HCT116 (cell line): ENCODE results near the gene HTRA3. TPM values are rescaled to one million over a fixed set of nuclear protein-coding genes. Genes with fewer than 3 reads are reported as not detected.

Experiments
- ATAC-seq: fragments of 200-7000 bp; cut with Tn5 transposase; 2 replicates; pipeline ENCODE4 v1.9.1; 2020; ENCODE audit warnings: mild to moderate bottlenecking, moderate library complexity
- BruUV-seq: library from RNA; stranded (reverse); fragments of 400-500 nt; replicated peaks from 2 replicates; lab custom pipeline; 2021; lab: Mats Ljungman, UMichigan
- CTCF ChIA-PET: fragments of 300-600 bp; sonication (Branson Sonifier 250); formaldehyde crosslinking; loops from one replicate; lab custom pipeline; 2021; ENCODE audit warnings: antibody characterized with exemption; lab: Charles Lee
- POLR2A ChIA-PET: fragments of 300-600, 350-600 bp; sonication (Branson Sonifier 250); formaldehyde crosslinking; loops from one replicate; lab custom pipeline; 2021; ENCODE audit warnings: antibody characterized with exemption; lab: Charles Lee
- RAD21 ChIA-PET, 2 experiments: fragments of 300-600 bp; sonication (Branson Sonifier 250); formaldehyde crosslinking; loops; one replicate each; lab custom pipeline; 2023; ENCODE audit warnings: low total read pairs in 2 of 2; ENCODE audit not compliant: uncharacterized antibody in 2 of 2, unreplicated experiment in 2 of 2, low non-redundant PET in 1 of 2; lab: Charles Lee
- DNase-seq: peaks from one replicate; pipeline ENCODE4 v3.0.0-alpha.2; 2010; ENCODE audit warnings: low read depth, low spot score
- H2AFZ ChIP-seq: fragments of 200-600 bp; shearing (Covaris generic), sonication (generic); 2 replicates; pipeline ENCODE4 v1.6.1; 2017; ENCODE audit warnings: low read depth, mixed run types, mixed read lengths, antibody characterized with exemption, low read length; ENCODE audit not compliant: poor library complexity, severe bottlenecking
- H3K27ac ChIP-seq: 2 replicates; pipeline ENCODE4 v1.5.1; 2012; ENCODE audit warnings: low read depth, low read length
- H3K27me3 ChIP-seq: fragments of 200-600 bp; sonication (generic); 2 replicates; pipeline ENCODE4 v1.6.1; 2016; ENCODE audit warnings: mixed run types, low read length, mixed read lengths; ENCODE audit not compliant: insufficient read depth
- H3K36me3 ChIP-seq, 2 experiments: fragments of 200-500 bp in 1 of 2; fragments of 200-600 bp in 1 of 2; sonication (Bioruptor generic) in 1 of 2; sonication (generic) in 1 of 2; 2 replicates each; pipeline versions ENCODE4 v1.5.1 to v1.6.1; 2014 to 2016; ENCODE audit warnings: low read length in 2 of 2, inconsistent platforms in 1 of 2, mixed read lengths in 1 of 2, mixed run types in 1 of 2; ENCODE audit not compliant: insufficient read depth in 2 of 2, control insufficient read depth in 1 of 2
- H3K4me1 ChIP-seq, 2 experiments: fragments of 200-600 bp in 1 of 2; sonication (generic) in 1 of 2; 2 replicates each; pipeline versions ENCODE4 v1.5.1 to v1.6.1; 2012 to 2017; ENCODE audit warnings: low read length in 2 of 2, inconsistent platforms in 1 of 2, mild to moderate bottlenecking in 1 of 2, mixed read lengths in 1 of 2, mixed run types in 1 of 2, moderate library complexity in 1 of 2; ENCODE audit not compliant: insufficient read depth in 2 of 2, control insufficient read depth in 1 of 2
- H3K4me2 ChIP-seq: fragments of 200-600 bp; sonication (generic); 2 replicates; pipeline ENCODE4 v1.6.1; 2017; ENCODE audit warnings: mixed run types, low read length, mixed read lengths
- H3K4me3 ChIP-seq, 2 experiments: fragments of 200-600 bp in 1 of 2; sonication (generic) in 1 of 2; replicated peaks in 1 of 2; 2 replicates each; pipeline ENCODE4 v1.5.1; 2011 to 2016; ENCODE audit warnings: low read length in 2 of 2, control low read depth in 1 of 2, low read depth in 1 of 2, mild to moderate bottlenecking in 1 of 2, mixed read lengths in 1 of 2, mixed run types in 1 of 2
- H3K79me2 ChIP-seq: fragments of 200-600 bp; sonication (generic); 2 replicates; pipeline ENCODE4 v1.6.1; 2017; ENCODE audit warnings: mild to moderate bottlenecking, mixed run types, low read length, moderate library complexity, mixed read lengths; ENCODE audit not compliant: insufficient read depth
- H3K9ac ChIP-seq: fragments of 200-600 bp; sonication (generic); 2 replicates; pipeline ENCODE4 v1.6.1; 2016; ENCODE audit warnings: low read length, mixed read lengths
- H3K9me2 ChIP-seq: fragments of 200-600 bp; sonication (generic), shearing (Covaris generic); 2 replicates; pipeline ENCODE4 v1.6.1; 2017; ENCODE audit warnings: mixed run types, mild to moderate bottlenecking, moderate library complexity; ENCODE audit not compliant: insufficient read depth
- H3K9me3 ChIP-seq, 2 experiments: fragments of 200-500 bp in 1 of 2; fragments of 200-600 bp in 1 of 2; sonication (Bioruptor generic) in 1 of 2; sonication (generic) in 1 of 2; 2 replicates each; pipeline ENCODE4 v1.6.1; 2014 to 2017; ENCODE audit warnings: low read length in 2 of 2, mixed read lengths in 2 of 2, inconsistent platforms in 1 of 2, low read depth in 1 of 2, mild to moderate bottlenecking in 1 of 2, mixed run types in 1 of 2, moderate library complexity in 1 of 2; ENCODE audit not compliant: control insufficient read depth in 1 of 2, insufficient read depth in 1 of 2
- H4K20me1 ChIP-seq: fragments of 200-600 bp; sonication (generic), shearing (Covaris generic); 2 replicates; pipeline ENCODE4 v1.6.1; 2017; ENCODE audit warnings: mixed run types, mild to moderate bottlenecking, moderate library complexity; ENCODE audit not compliant: insufficient read depth
- EGR1 ChIP-seq: IDR thresholded peaks from 2 replicates; pipeline ENCODE4 v1.6.1; 2012; ENCODE audit warnings: low read depth
- ELF1 ChIP-seq: IDR thresholded peaks from 2 replicates; pipeline ENCODE4 v1.6.1; 2012; ENCODE audit warnings: low read depth, borderline replicate concordance
- EZH2 ChIP-seq: fragments of 200-600 bp; sonication (generic); IDR thresholded peaks from 2 replicates; pipeline ENCODE4 v1.6.1; 2017; ENCODE audit warnings: antibody characterized with exemption, mixed run types
- EZH2phosphoT487 ChIP-seq: fragments of 200-600 bp; IDR thresholded peaks from 2 replicates; pipeline ENCODE4 v1.6.1; 2018; ENCODE audit warnings: antibody characterized with exemption, borderline replicate concordance
- FOSL1 ChIP-seq: IDR thresholded peaks from 2 replicates; pipeline ENCODE4 v1.6.1; 2012; ENCODE audit warnings: low read depth
- POLR2A ChIP-seq: IDR thresholded peaks from 2 replicates; pipeline ENCODE4 v1.7.0; 2011; ENCODE audit warnings: borderline replicate concordance; ENCODE audit not compliant: insufficient read depth, insufficient read length; ENCODE audit errors: extremely low read depth
- POLR2AphosphoS5 ChIP-seq: IDR thresholded peaks from 2 replicates; pipeline ENCODE4 v1.6.1; 2011; ENCODE audit warnings: mild to moderate bottlenecking, low read depth, low read length, moderate library complexity
- RAD21 ChIP-seq: IDR thresholded peaks from 2 replicates; pipeline ENCODE4 v1.6.1; 2012; ENCODE audit warnings: low read depth, mild to moderate bottlenecking
- SRF ChIP-seq: IDR thresholded peaks from 2 replicates; pipeline ENCODE4 v1.6.1; 2012; ENCODE audit warnings: low read depth
- TCF7L2 ChIP-seq: IDR thresholded peaks from 2 replicates; pipeline ENCODE4 v1.7.0; 2011; ENCODE audit warnings: borderline replicate concordance, inconsistent platforms; ENCODE audit not compliant: insufficient read depth, insufficient read length; ENCODE audit errors: extremely low read depth
- ZBTB33 ChIP-seq: IDR thresholded peaks from 2 replicates; pipeline ENCODE4 v1.6.1; 2011; ENCODE audit warnings: mild to moderate bottlenecking, low read length, moderate library complexity; ENCODE audit not compliant: insufficient replicate concordance; ENCODE audit errors: extremely low read depth
- ZFX ChIP-seq: fragments of 450-650 bp; IDR thresholded peaks from 2 replicates; pipeline ENCODE4 v1.6.1; 2017
- intact Hi-C: fragments of 100-400 bp; cut with micrococcal nuclease; formaldehyde crosslinking; loops from 2 replicates; pipeline ENCODE4 v1.10.0; 2022
- total RNA-seq: library from RNA; stranded (reverse); gene quantifications from one replicate; pipeline ENCODE4 v1.2.1, GENCODE V29; 2021; ENCODE audit not compliant: unreplicated experiment
- TF ChIP-seq, protein P1 (sequence below): IDR thresholded peaks from 2 replicates; pipeline ENCODE4 v1.6.1; 2012
- TF ChIP-seq, protein P2 (sequence below): IDR thresholded peaks from 2 replicates; pipeline ENCODE4 v1.6.1; 2012; ENCODE audit warnings: low read depth

The HTRA3 gene
- total RNA-seq, 1 experiment from 2014 or later: not detected

- H3K36me3 ChIP-seq: no peaks in the 10 kb centered on the region
- H3K27me3 ChIP-seq: no peaks in the 10 kb centered on the region
- H2AFZ ChIP-seq: no peak overlapping the region
- peaks cover 10 to 12% of the 10 kb centered on the region in 2 experiments for H3K4me1 ChIP-seq
- no peak overlapping the region for H3K9ac ChIP-seq
- BruUV-seq: no TSS peak
- no peaks in the 10 kb centered on the region for H4K20me1 ChIP-seq
- no peak overlapping the region for H3K4me2 ChIP-seq
- H3K27ac ChIP-seq: no peak overlapping the region
- ChIA-PET RAD21 (no interaction called here), POLR2A (no interaction called here), CTCF (interaction anchor here (1.9 kb wide), 1 partner anchor 13 kb away, joined by 7 read pairs; no protein-coding TSS in a partner anchor)
- no peak overlapping the region for H3K4me3 ChIP-seq
- no peaks in the 10 kb centered on the region for H3K79me2 ChIP-seq
- TF ChIP-seq ZFX (no peak), EZH2 (no peak), POLR2AphosphoS5 (no peak), SRF (no peak), ELF1 (no peak), FOSL1 (no peak), EZH2phosphoT487 (no peak), POLR2A (no peak), EGR1 (no peak)
- TF ChIP-seq, protein P1, sequence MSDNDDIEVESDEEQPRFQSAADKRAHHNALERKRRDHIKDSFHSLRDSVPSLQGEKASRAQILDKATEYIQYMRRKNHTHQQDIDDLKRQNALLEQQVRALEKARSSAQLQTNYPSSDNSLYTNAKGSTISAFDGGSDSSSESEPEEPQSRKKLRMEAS: no peak
- intact Hi-C loops: no loop called here
- DNase-seq: no peak
- no peaks in the 10 kb centered on the region for H3K9me2 ChIP-seq
- no peak for ATAC-seq
- no peaks in the 10 kb centered on the region for H3K9me3 ChIP-seq
These were observed 40.1 kb upstream of the HTRA3 start for GRCh38 chr4:8229331-8229975.

DNA sequence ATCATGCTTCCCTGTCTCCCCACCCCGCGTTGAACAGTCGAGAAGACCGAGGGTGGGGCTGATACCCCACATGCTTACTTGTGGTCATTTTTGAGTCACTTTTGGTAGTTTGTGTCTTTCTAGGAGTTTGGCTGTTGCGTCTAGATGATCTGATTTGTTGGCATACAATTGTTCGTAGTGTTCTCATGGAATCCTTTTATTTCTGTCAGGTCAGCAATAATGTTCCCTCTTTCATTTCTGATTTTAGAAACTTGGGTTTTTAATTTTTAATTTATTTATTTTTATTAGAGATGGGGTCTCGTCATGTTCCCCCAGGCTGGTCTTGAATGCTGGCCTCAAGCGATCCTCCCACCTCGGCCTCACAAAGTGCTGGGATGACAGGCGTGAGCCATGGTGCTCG is 39.5 kb upstream of the HTRA3 start:
- BruUV-seq: no TSS peak
- intact Hi-C loops: no loop called here
- ChIA-PET CTCF (interaction anchor here (1.9 kb wide), 1 partner anchor 12 kb away, joined by 7 read pairs; no protein-coding TSS in a partner anchor), RAD21 (no interaction called here), POLR2A (no interaction called here)
- Histone ChIP-seq H3K79me2 (no peaks in the 10 kb centered on the region), H3K36me3 (no peaks in the 10 kb centered on the region), H3K9me3 (no peaks in the 10 kb centered on the region), H3K4me3 (no peak overlapping the region), H4K20me1 (no peaks in the 10 kb centered on the region), H3K27me3 (no peaks in the 10 kb centered on the region), H3K4me1 (peaks cover 10 to 12% of the 10 kb centered on the region in 2 experiments), H3K9me2 (no peaks in the 10 kb centered on the region), H3K9ac (no peak overlapping the region), H2AFZ (no peak overlapping the region), H3K4me2 (no peak overlapping the region), H3K27ac (no peak overlapping the region)
- ATAC-seq (no peak), DNase-seq (no peak)
- no peak for TF ChIP-seq TCF7L2
- TF ChIP-seq ELF1: no peak
- no peak for TF ChIP-seq EZH2
- TF ChIP-seq EGR1: no peak
- TF ChIP-seq ZBTB33: no peak
- no peak for TF ChIP-seq RAD21
- TF ChIP-seq, protein P2, sequence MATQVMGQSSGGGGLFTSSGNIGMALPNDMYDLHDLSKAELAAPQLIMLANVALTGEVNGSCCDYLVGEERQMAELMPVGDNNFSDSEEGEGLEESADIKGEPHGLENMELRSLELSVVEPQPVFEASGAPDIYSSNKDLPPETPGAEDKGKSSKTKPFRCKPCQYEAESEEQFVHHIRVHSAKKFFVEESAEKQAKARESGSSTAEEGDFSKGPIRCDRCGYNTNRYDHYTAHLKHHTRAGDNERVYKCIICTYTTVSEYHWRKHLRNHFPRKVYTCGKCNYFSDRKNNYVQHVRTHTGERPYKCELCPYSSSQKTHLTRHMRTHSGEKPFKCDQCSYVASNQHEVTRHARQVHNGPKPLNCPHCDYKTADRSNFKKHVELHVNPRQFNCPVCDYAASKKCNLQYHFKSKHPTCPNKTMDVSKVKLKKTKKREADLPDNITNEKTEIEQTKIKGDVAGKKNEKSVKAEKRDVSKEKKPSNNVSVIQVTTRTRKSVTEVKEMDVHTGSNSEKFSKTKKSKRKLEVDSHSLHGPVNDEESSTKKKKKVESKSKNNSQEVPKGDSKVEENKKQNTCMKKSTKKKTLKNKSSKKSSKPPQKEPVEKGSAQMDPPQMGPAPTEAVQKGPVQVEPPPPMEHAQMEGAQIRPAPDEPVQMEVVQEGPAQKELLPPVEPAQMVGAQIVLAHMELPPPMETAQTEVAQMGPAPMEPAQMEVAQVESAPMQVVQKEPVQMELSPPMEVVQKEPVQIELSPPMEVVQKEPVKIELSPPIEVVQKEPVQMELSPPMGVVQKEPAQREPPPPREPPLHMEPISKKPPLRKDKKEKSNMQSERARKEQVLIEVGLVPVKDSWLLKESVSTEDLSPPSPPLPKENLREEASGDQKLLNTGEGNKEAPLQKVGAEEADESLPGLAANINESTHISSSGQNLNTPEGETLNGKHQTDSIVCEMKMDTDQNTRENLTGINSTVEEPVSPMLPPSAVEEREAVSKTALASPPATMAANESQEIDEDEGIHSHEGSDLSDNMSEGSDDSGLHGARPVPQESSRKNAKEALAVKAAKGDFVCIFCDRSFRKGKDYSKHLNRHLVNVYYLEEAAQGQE: no peak
